ENCODE results near the gene TSHZ1.

TSHZ1 gene

GRCh38 chr18:75234901-75235300 is 24.3 kb downstream of the TSHZ1 start:
- Histone ChIP-seq H3K79me2 (ENCODE audit: insufficient read depth, low read length) (no peaks in the 10 kb centered on the region), H3K27ac (ENCODE audit: low read depth, low read length) (no peak overlapping the region)

GRCh38 chr18:75235896-75236295 is 25.3 kb downstream of the TSHZ1 start:
- Histone ChIP-seq H4K20me1 (ENCODE audit: low read depth, low read length) (no peaks in the 10 kb centered on the region), H3K4me2 (ENCODE audit: low read depth, low read length, poor library complexity, severe bottlenecking) (no peak overlapping the region), H3K27ac (ENCODE audit: low read depth, low read length) (no peak overlapping the region), H3K9me3 (ENCODE audit: insufficient read depth, low read length) (no peaks in the 10 kb centered on the region), H3K4me3 (ENCODE audit: insufficient read depth, low read length, poor library complexity, severe bottlenecking) (no peak overlapping the region), H3K79me2 (ENCODE audit: insufficient read depth, low read length) (no peaks in the 10 kb centered on the region), H3K36me3 (ENCODE audit: low read length) (no peaks in the 10 kb centered on the region), H3F3A (ENCODE audit: insufficient read depth) (no peaks in the 10 kb centered on the region), H2AFZ (ENCODE audit: low read depth, low read length, severe bottlenecking) (no peak overlapping the region), H3K27me3 (ENCODE audit: low read length) (no peaks in the 10 kb centered on the region), H3K9me2 (replicated peaks; ENCODE audit: insufficient read depth, low read length) (no peaks in the 10 kb centered on the region), H3K9ac (ENCODE audit: low read length) (no peak overlapping the region)
- TF ChIP-seq CTCF (IDR thresholded peaks at IDR 0.05; ENCODE audit: insufficient read depth, low read length, poor library complexity, severe bottlenecking) (no peak), EZH2phosphoT487 (conservative IDR thresholded peaks at IDR 0.05; ENCODE audit: low read length) (no peak)

More at GRCh38 chr18:75234901-75235300, 24.3 kb downstream of the TSHZ1 start:
- Histone ChIP-seq H3K9me3 (ENCODE audit: insufficient read depth, low read length) (no peaks in the 10 kb centered on the region), H2AFZ (ENCODE audit: low read depth, low read length, severe bottlenecking) (no peak overlapping the region), H3K9me2 (replicated peaks; ENCODE audit: insufficient read depth, low read length) (no peaks in the 10 kb centered on the region), H3K4me2 (ENCODE audit: low read depth, low read length, poor library complexity, severe bottlenecking) (no peak overlapping the region), H3K36me3 (ENCODE audit: low read length) (no peaks in the 10 kb centered on the region), H3F3A (ENCODE audit: insufficient read depth) (no peaks in the 10 kb centered on the region), H4K20me1 (ENCODE audit: low read depth, low read length) (no peaks in the 10 kb centered on the region), H3K9ac (ENCODE audit: low read length) (no peak overlapping the region), H3K4me3 (ENCODE audit: insufficient read depth, low read length, poor library complexity, severe bottlenecking) (no peak overlapping the region), H3K27me3 (ENCODE audit: low read length) (no peaks in the 10 kb centered on the region)
- TF ChIP-seq EZH2phosphoT487 (conservative IDR thresholded peaks at IDR 0.05; ENCODE audit: low read length): no peak
- no peak for TF ChIP-seq CTCF (IDR thresholded peaks at IDR 0.05; ENCODE audit: insufficient read depth, low read length, poor library complexity, severe bottlenecking)

GRCh38 chr18:75238100-75238499 is 27.5 kb downstream of the TSHZ1 start:
- Histone ChIP-seq H3K9ac (ENCODE audit: low read length) (no peak overlapping the region), H3K27me3 (ENCODE audit: low read length) (no peaks in the 10 kb centered on the region), H3K9me2 (replicated peaks; ENCODE audit: insufficient read depth, low read length) (no peaks in the 10 kb centered on the region), H3K9me3 (ENCODE audit: insufficient read depth, low read length) (no peaks in the 10 kb centered on the region), H3F3A (ENCODE audit: insufficient read depth) (no peaks in the 10 kb centered on the region), H3K4me3 (ENCODE audit: insufficient read depth, low read length, poor library complexity, severe bottlenecking) (no peak overlapping the region), H3K4me2 (ENCODE audit: low read depth, low read length, poor library complexity, severe bottlenecking) (no peak overlapping the region), H3K79me2 (ENCODE audit: insufficient read depth, low read length) (no peaks in the 10 kb centered on the region), H3K27ac (ENCODE audit: low read depth, low read length) (no peak overlapping the region), H4K20me1 (ENCODE audit: low read depth, low read length) (no peaks in the 10 kb centered on the region), H3K36me3 (ENCODE audit: low read length) (no peaks in the 10 kb centered on the region), H2AFZ (ENCODE audit: low read depth, low read length, severe bottlenecking) (no peak overlapping the region)
- TF ChIP-seq CTCF (IDR thresholded peaks at IDR 0.05; ENCODE audit: insufficient read depth, low read length, poor library complexity, severe bottlenecking): no peak
- no peak for TF ChIP-seq EZH2phosphoT487 (conservative IDR thresholded peaks at IDR 0.05; ENCODE audit: low read length)

Data from SU-DHL-6 (cell line).